GF-D8 (cell line): ENCODE results near the gene TTC13.

ENCODE experiments used
- DNase-seq: peaks from one replicate; lab custom pipeline; 2025; lab: John Stamatoyannopoulos, UW

TTC13 gene

DNA sequence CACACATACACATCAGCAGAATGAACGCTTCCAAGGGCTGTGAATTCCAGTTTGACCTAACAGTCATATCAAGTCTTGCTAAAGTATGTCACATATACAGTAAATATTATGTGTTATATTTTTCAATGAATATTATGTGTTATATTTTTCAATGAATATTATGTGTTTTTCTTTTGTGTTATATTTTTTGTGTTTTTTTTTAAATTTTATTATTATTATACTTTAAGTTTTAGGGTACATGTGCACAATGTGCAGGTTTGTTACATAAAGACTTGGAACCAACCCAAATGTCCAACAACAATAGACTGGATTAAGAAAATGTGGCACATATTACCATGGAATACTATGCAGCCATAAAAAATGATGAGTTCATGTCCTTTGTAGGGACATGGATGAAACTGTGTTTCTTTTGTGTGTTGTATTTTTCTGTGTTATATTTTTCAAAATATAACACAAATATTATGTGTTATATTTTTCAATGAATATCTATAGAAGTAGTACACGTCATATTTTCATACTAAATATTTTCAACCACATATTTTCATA lies 35.5 kb downstream of the TTC13 start:
- no peak for DNase-seq

DNA sequence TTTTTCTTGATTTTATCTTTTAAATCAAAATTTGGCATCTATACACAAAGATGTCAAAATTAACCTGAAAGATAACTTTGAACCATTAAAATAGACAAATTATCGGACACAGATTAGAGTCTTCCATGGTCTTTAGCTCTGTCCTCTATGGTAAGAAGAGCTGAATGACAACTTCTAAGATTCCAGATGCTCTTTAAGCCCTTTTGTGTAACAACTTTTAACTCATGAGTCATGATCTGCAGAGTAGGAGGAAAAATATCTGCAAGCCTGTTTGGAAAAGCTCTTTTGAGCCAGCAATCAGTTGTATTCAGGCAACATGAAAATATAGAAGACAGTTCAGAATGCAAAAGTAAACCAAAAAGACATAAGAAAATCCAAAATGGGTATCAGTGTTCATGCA lies 37.8 kb downstream of the TTC13 start:
- DNase-seq, result no peak

DNA sequence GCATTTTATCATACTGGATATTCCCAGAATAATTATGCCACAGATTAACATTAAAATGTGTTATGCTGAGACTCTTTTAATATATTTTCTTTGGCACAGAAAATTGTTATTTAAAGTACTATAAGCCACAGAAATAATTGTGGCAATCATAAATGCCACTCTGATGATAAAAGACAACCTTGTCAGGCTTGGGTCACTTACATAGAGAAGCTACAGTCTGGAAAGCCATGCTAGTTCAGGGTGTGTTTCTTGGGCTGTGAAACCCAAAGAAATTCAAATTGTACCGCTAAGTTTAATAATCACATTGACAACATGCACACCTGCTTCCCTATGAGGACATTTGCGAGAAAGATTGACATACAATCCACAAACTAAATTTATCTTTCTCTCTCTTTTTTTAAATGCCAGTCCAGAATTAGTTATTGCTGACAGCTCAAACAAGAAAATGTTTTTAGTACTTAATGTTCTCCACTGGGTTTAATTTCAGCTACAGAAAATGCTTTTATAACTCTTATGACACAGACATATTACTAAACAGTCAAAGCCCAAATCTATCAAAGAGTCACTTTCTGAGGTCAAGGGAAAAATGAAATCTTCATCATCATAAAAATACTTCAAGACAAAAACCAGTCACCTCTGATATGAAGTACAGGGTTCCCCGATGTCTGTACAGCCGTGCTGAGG lies 38.7 kb downstream of the TTC13 start:
- DNase-seq, result no peak

DNA sequence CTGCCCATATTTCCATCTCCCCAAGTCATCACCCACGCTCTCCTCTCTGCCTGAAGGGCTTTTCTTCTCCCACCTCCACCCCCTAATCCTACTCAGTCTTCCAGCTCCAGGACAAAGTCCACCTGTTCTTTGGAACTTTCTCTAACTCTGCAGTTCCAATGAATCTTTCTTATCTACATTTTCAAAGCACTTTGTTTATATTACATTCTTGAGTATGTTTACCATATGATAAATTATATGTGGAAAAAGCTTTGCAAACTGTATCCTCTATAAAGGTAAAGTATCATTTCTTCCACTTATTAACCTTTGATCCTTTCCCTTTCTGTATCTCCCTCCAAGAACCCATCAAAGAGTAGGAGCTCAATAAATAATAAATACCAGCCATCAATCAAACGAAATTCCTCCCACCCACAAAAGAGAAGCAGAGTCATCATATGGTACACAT lies 39.7 kb downstream of the TTC13 start:
- DNase-seq, result no peak

DNA sequence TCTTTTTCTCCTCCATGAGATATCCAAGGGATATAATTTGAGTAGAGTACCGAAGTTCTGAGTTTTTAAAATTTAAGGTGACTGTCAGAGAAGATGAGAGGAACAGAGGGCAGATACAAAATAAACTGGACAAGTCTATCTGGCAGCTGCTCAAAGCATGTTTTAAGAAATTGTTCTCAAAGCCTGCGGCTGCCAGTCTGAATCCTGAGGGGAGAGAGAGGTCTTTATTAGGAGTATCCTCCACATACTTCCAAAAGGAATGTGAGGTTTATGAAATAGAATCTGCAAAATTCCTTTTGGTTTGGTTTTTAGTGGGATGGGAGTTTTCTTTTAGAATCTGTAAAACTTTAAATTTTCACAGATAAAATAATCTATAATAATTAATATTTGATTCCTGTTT lies 41.3 kb downstream of the TTC13 start:
- DNase-seq, result no peak

DNA sequence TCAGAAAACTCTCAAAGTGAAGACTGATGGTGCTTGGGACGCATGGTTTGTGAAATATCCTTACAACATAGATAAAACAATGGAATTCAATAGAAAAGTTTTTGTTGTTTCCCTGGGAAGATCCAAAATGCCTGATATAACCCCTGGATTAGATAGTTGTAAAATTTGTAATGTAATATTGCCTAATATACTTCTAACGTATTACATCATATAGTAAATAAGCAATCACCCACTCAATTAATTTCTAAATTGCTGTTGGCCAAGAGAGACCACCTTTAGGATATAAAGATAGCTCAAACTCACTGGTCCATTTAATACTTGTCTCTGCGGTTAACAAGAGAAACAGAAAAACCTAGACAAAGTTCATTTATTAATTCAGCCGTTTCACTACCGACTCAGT lies 42.2 kb downstream of the TTC13 start:
- no peak for DNase-seq

DNA sequence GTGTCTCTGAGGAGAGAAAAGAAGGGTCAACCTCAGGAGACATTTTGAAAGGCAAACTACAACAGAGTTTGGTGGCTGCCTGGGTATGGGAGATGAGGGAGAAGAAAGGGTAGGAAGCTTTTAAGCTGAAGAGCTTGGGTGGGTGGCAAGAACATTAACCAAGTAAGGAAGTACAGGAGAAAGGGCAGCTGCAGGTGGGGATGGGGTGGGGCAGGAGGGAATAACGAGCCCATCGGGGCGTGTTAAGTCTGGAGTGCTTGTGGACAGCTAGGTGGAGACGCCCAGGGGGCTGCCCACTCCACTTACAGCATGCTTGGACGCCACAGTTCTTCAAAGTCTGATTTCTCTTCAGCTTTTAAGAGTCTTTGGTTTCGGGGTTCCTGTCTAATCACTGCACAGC lies 42.8 kb downstream of the TTC13 start:
- DNase-seq, result no peak

DNA sequence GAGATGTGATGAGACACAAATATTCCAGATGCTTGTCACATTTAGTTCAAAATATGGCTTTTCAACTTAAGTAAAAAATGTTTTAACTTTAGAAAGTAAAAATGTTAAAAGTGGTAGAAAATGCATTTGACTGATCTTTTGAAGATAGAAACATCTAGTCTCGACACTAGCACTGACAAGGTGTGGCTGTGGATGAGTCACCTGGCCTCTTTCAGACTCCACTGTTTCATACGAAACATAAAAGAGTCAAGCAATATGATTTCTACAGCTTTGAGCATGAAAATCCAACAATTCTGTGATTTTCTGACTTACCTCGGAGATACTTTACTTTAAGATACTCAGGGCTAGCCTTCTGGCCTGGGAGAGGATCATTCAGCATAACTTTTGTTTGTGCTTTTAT lies 47.7 kb downstream of the TTC13 start:
- DNase-seq, result no peak

DNA sequence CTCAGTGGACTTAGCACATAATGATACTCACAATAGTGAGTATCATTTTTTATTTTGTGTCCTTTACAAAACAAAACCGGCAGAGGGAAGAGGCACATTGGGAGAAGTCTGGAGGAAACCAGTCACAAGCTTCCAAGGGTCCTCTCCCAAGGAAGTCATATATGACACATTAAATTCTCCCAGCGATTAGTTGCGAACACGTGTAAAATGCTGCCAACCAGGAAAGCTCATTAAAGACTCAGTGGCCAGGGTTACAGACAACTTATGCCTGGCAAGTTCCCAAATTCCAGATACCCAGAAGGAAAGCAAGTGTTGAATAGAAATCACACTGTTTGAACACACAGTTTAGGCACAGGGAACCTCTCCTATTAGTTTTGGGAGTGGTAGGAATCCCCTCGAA lies 52.5 kb downstream of the TTC13 start:
- no peak for DNase-seq

DNA sequence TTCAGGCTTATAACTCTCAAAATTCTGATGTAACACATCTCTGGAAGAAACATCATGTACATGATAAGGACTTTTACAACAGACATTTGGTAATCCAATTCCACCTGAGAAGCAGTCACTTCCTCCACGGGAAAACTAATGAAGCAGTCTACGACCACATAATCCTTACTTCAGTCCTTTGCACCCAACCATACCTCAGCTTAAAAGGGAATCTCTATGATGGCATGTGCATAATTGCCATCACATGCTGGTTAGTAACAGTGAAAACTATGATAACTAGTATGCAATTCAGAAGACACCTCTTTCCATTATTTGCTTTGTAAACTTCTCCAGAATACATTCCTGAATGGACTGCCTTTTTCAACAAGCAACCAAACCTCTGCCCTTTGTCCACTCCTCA lies 53.1 kb downstream of the TTC13 start:
- no peak for DNase-seq

DNA sequence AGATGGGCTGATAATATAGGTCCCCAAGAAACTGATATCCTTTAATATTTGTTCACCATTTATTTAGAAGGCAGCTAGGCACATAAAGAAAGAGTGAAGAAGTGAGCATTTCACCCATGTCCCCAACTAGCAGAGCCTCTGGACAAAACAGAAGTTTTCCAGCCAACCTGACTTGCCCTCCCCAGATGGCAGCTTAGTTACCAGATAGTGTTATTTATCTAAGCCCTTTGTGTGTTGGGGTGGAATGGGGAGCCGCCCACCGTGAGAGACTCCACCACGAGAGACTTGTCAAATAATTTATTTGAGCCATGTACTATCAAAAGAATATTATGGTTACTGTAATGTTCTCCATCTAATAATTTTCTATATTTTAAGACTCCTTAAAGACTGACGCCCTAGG lies 55.5 kb downstream of the TTC13 start:
- no peak for DNase-seq

DNA sequence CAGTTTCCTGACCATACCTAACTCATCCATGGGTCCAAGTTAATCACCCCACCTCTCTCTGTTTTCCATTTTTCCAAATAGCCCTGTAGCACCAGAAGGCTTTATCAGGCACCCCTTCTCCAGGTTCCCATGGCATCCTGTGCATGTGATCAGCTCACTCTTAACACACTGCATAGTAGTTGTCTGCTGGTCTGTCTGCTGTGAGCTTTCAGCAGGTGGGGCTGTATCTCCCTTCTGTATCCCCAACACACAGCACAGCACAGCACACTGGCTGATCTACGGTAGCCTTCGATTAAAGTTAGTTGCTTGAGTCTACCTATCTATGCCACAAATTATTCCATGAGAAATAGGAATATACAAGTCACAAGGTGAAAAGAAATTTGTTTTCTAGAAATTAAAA lies 56.0 kb downstream of the TTC13 start:
- no peak for DNase-seq

DNA sequence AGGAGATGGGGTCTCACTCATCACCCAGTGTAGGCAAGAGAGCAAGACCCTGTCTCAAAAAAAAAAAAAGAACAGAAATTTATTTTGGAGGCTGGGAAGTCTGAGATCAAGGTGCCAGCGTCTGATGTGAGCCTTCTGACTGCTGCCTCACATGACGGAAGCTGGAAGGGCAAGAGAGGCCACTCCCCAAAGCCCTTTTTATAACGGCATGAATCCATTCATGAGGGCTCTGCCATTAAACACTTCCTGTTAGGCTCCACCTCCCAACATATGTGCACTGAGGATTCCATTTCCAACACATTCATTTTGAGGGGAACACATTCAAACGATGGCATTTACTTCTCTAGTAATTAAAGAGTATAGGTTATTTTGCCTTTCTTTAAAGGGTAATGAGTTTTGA lies 59.5 kb downstream of the TTC13 start:
- no peak for DNase-seq

DNA sequence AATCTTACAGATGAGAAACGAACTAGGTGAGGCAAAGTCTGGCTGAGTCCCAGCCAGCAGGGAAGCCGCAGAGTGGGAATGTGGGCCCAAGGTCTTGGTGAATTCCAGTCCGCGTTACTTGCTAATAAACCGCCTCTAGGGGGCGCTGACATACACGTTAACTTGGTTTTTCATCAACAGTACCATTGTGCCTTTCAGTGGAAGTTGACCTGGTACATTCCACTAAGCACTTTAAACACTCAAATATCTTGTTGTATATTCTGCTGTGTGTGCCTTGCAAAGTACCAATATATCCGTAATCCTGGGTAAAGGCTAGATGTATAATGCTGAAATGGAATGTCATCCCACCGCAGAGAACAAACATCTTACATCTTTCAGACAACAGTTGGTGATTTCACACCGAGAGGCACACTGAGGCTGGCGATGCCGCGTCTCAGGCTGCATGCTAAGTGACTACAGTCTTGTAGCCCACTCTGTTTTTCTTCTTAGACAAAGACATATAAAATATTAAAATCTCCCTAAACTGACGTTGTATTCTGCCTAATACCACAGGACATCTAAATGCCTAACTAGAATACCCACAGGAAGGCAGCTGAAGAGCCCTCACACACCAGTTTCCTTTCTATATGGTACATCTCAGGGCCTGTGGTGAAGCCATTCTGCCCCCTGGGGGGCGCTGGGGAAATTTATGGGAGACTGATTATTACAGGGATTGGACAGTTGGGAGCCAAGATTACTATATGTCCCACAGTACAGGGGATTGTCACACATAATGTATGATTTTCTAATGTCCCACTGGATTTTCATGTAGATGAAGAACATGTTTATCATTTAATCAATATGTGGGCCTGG lies 61.2 kb downstream of the TTC13 start:
- DNase-seq, result no peak

DNA sequence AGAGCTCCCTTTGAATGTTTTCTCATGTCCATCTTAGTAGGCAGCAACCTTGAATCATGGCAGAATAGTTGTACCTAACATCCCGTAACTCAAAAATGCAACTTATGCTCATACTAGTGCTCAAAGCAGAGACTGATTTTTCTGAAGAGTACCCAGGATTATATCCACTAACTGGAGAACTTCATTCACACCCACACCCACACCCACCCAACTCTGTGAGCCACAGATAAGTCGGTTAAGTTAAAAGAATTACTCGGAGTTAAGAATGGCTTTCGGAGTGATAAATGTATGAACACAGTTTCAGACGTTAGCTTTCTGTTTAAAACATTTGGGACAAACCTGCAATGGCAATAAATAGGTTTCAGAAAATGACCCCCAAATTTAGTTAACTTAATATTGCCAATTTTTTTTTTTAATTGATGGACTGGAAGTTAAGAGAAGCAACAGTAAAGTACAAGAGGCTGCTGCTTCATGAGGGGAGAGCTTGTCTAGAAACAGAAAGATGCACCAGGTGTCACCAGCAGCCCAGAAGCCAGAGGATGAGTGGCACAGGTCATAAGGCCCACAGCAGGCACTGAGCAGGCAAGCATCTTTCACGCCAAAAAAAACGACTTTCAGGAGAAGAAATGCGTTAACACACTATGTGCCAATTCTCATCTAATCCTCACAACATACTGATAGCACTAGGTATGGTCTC lies 61.9 kb downstream of the TTC13 start:
- DNase-seq, result no peak

DNA sequence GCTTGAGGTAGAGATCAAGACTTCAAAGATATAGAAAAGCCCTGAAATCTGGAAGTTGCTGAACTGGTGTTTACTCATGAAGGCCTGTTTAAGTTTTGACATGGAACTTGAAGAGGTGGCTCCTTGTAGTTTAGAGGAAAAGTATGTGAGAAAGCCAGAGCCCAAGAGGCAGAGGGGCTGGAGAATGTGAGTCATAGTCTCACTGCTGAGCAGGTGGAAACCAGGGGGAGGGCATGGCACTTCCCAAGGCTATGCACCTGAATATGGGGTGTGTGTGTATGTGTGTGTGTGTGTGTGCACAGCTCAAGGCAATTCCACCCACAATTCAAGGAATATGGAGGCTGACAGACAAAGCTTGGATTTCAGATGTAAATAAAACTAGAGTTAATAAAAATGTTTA lies 63.6 kb downstream of the TTC13 start:
- DNase-seq, result no peak

DNA sequence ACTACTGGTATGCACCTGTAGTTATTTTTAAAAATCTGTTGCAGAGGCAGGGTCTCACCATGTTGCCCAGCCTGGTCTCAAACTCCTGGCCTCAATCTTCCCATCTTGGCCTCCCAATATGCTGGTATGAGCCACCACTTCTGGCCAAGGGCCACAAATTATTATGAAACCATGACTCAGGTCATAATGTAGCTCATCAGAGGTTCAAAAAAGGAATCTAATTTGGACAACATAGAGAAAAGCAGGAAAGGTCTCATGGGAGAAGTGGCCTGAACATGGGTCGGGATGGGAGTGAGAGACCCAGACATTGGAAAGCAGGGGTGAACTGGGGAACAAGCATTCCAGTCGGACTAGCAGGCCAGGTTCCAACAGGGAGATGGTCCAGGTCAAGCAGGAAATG lies 65.2 kb downstream of the TTC13 start:
- DNase-seq, result no peak

DNA sequence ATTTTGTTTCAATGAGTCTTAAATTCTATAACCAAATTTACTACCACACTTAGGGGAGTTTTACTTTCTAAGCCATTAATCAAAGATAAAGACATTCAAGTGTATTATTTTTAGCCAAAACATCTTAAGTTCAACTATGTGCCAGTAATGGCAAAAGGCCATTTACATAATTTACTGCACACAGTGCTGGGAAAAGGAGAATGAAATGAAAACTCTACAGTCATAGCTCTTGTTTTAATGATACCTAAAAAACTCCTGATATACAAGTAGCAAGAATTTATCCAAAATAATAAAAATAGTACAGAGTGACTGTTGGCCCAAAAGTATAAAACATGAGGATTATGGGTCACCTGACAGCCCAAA lies 67.9 kb downstream of the TTC13 start:
- DNase-seq, result no peak

DNA sequence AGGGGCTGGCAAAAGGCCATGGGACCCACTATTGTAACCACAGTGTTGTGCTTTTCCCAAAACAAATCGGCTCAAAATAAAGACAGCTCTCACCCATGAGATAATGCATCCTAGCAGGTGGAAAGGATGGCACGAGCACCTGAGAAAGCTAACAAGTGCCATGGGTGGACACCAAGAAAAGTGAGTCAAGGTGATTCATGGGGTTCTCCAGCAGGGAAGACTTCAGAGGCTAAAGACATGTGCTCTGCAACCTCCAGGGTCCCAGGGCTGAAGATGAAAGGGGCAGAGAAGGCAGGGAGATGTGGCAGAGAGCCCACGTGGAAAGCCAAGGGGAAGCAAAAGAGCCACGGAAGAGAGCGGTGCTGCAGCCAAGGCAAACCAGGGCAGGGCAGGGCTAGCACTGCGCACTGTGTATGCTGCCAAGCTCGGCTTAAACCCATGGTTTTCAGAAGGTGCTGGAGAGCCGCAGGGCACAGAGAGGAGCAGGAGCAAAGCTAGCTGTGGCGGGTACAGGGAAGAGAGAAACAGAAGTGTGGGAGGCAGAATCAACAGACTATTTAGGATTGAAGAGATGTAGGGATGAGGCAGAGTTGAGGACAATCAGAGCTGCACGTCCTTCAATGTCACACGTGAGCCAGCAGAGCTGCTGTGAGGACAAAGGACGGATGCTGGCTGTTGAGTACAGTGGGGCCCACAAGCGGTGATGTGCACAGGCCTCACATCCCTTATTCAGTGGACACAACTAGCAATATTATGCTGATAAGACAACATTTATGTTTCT lies 68.5 kb downstream of the TTC13 start:
- no peak for DNase-seq

DNA sequence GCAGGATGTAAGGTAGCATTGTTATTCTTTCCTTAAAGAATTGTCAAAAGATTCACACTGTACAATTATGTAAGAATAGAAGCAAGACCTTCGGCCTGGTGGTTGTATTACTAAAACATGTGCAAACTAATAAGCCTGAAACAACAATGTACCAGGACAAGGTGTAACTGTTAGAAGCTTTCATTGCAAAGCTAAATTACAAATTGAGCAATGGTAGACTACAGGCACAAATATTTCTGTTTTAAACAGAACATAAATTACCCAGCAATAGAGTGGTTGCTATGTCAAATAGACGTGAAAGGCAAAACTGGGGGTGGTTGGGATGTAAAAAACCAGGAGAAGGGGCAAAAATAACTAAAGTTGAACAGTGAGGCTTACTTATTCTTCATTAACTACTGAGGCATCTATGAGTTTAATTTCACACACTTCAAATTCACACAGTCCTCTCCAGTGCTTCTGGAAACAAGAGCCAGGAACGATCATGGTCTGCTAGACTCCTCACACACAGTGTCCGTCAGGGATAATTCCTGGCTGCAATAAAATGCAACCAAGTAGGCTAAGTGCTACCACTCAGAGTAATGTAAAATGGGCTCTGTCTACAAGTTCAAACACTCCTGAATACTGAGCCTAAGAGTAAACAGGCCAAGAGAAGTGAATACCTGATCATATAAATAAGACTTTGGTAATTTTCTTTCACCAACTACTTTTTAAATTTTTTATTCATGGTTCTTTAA lies 71.0 kb downstream of the TTC13 start:
- no peak for DNase-seq

DNA sequence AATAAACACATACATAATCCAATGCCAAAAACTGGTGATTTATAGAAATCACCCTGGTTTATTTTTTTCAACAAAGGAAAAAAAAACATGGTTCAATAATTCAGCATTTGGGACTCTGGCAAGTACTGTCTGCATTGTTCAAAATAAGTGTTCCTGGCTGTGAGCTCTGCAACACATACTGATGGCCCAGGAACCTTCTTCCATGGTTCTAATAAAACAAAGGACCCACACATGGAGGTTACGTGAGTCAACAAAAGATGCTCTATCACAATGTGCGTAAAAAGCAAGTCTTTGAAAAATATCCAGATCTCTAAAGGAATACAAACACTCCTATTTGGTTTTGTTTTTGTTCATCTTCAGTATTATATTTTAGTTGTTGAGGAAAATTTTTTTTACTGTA lies 72.4 kb downstream of the TTC13 start:
- DNase-seq, result no peak
